Hepatocyte (in vitro differentiated cells): Measurements from ENCODE around the gene ZNF562. TPM values are rescaled to one million over a fixed set of nuclear protein-coding genes. Genes with fewer than 3 reads are reported as not detected.

Source experiments
- DNase-seq: peaks from one replicate; pipeline ENCODE4 v3.0.0-alpha.2; 2016; ENCODE audit warnings: low spot score
- H2AFZ ChIP-seq: fragments of 200-600 bp; sonication (generic); 2 replicates; pipeline ENCODE4 v1.6.0; 2016; ENCODE audit warnings: antibody characterized with exemption, mild to moderate bottlenecking
- H3K27ac ChIP-seq: fragments of 200-600 bp; sonication (generic); 2 replicates; pipeline ENCODE4 v1.5.1; 2016; ENCODE audit warnings: mild to moderate bottlenecking
- H3K27me3 ChIP-seq: fragments of 200-600 bp; sonication (generic); 2 replicates; pipeline ENCODE4 v1.6.1; 2016
- H3K36me3 ChIP-seq: fragments of 200-600 bp; sonication (generic); replicated peaks from 2 replicates; pipeline ENCODE4 v1.5.1; 2016; ENCODE audit warnings: low read depth; ENCODE audit not compliant: insufficient read depth
- H3K4me1 ChIP-seq: fragments of 200-600 bp; sonication (generic); 2 replicates; pipeline ENCODE4 v1.5.1; 2016; ENCODE audit warnings: mild to moderate bottlenecking, moderate library complexity; ENCODE audit not compliant: insufficient read depth
- H3K4me2 ChIP-seq: fragments of 200-600 bp; sonication (generic); 2 replicates; pipeline ENCODE4 v1.6.0; 2016
- H3K4me3 ChIP-seq: fragments of 200-600 bp; sonication (generic); 2 replicates; pipeline ENCODE4 v1.5.1; 2016; ENCODE audit warnings: mild to moderate bottlenecking
- H3K79me2 ChIP-seq: fragments of 200-600 bp; sonication (generic); 2 replicates; pipeline ENCODE4 v1.6.0; 2017; ENCODE audit warnings: mild to moderate bottlenecking
- H3K9me2 ChIP-seq: fragments of 200-600 bp; sonication (generic); replicated peaks from 2 replicates; pipeline ENCODE4 v1.6.0; 2017; ENCODE audit warnings: mild to moderate bottlenecking; ENCODE audit not compliant: insufficient read depth
- H3K9me3 ChIP-seq: fragments of 200-600 bp; sonication (generic); 2 replicates; pipeline ENCODE4 v1.5.1; 2016; ENCODE audit warnings: low read depth, mild to moderate bottlenecking
- H4K20me1 ChIP-seq: fragments of 200-600 bp; sonication (generic); 2 replicates; pipeline ENCODE4 v1.6.0; 2016; ENCODE audit warnings: mild to moderate bottlenecking; ENCODE audit not compliant: insufficient read depth, poor library complexity, severe bottlenecking
- CTCF ChIP-seq: fragments of 200-600 bp; sonication (generic); IDR thresholded peaks from 2 replicates; pipeline ENCODE4 v1.5.1; 2016; ENCODE audit warnings: antibody characterized with exemption, mild to moderate bottlenecking; ENCODE audit not compliant: poor library complexity
- EZH2 ChIP-seq: fragments of 200-600 bp; sonication (generic); IDR thresholded peaks from 2 replicates; pipeline ENCODE4 v1.6.1; 2016; ENCODE audit warnings: antibody characterized with exemption, mild to moderate bottlenecking, borderline replicate concordance
- EZH2phosphoT487 ChIP-seq: fragments of 200-600 bp; sonication (generic); IDR thresholded peaks from one replicate; pipeline ENCODE4 v1.6.1; 2018; ENCODE audit warnings: antibody characterized with exemption, mild to moderate bottlenecking, low read depth, moderate library complexity; ENCODE audit not compliant: unreplicated experiment, severe bottlenecking
- WGBS: methylation state at CpG from one replicate; pipeline ENCODE4 v1.1.6; 2016; ENCODE audit warnings: low lambda C conversion rate; ENCODE audit errors: missing lambda C conversion rate; 5-methylcytosine and 5-hydroxymethylcytosine counted together
- polyA plus RNA-seq: library from polyadenylated mRNA; unstranded; fragments of >200 nt; fragmentation: Nextera tagmentation; extraction: Ambion mirVana; gene quantifications from 2 replicates; pipeline ENCODE4 v1.2.1, GENCODE V29; 2016
- total RNA-seq: library from RNA; depleted of rRNA; stranded (reverse); fragments of >200 nt; gene quantifications from 2 replicates; pipeline ENCODE4 v1.2.3, GENCODE V29; 2014

Gene ZNF562
- total and polyA plus RNA-seq, 2 experiments from 2014 or later: 0.87 to 0.94 TPM

GRCh38 chr19:9640956-9641355 lies 33.9 kb downstream of the ZNF562 start:
- Histone ChIP-seq H4K20me1 (no peaks in the 10 kb centered on the region), H3K9me3 (no peaks in the 10 kb centered on the region), H3K36me3 (no peaks in the 10 kb centered on the region), H3K4me3 (no peak overlapping the region), H3K27me3 (no peaks in the 10 kb centered on the region), H3K9me2 (no peaks in the 10 kb centered on the region), H3K4me1 (no peaks in the 10 kb centered on the region), H2AFZ (no peak overlapping the region), H3K27ac (no peak overlapping the region), H3K4me2 (no peak overlapping the region), H3K79me2 (no peaks in the 10 kb centered on the region)
- DNase-seq: no peak
- WGBS: 91% methylated on average over 1 of the region's 1 CpG
- TF ChIP-seq EZH2phosphoT487 (no peak), CTCF (no peak), EZH2 (no peak)

GRCh38 chr19:9636018-9636417 lies 38.9 kb downstream of the ZNF562 start:
- over 99% methylated on average over 5 of the region's 5 CpGs for WGBS
- Histone ChIP-seq H3K27me3 (no peaks in the 10 kb centered on the region), H3K79me2 (no peaks in the 10 kb centered on the region), H3K4me2 (no peak overlapping the region), H3K4me1 (no peaks in the 10 kb centered on the region), H3K4me3 (no peak overlapping the region), H2AFZ (no peak overlapping the region), H3K27ac (no peak overlapping the region), H3K9me2 (no peaks in the 10 kb centered on the region), H4K20me1 (no peaks in the 10 kb centered on the region), H3K9me3 (no peaks in the 10 kb centered on the region), H3K36me3 (peaks cover 3% of the 10 kb centered on the region)
- TF ChIP-seq EZH2: no peak
- no peak for TF ChIP-seq EZH2phosphoT487
- no peak for TF ChIP-seq CTCF
- no peak for DNase-seq

GRCh38 chr19:9627856-9628255 lies 47.0 kb downstream of the ZNF562 start:
- DNase-seq: no peak
- 97% methylated on average over 2 of the region's 2 CpGs for WGBS

More at GRCh38 chr19:9627856-9628255, 47.0 kb downstream of the ZNF562 start:
- Histone ChIP-seq H3K9me2 (no peaks in the 10 kb centered on the region), H3K27ac (no peak overlapping the region), H3K4me3 (no peak overlapping the region), H3K27me3 (no peaks in the 10 kb centered on the region), H3K36me3 (no peaks in the 10 kb centered on the region), H4K20me1 (no peaks in the 10 kb centered on the region), H3K4me2 (no peak overlapping the region), H3K79me2 (peaks cover 20% of the 10 kb centered on the region), H2AFZ (no peak overlapping the region), H3K4me1 (peaks cover 5% of the 10 kb centered on the region), H3K9me3 (no peaks in the 10 kb centered on the region)
- TF ChIP-seq EZH2 (no peak), EZH2phosphoT487 (no peak), CTCF (no peak)
